Measurements from ENCODE around the gene KCNJ9. TPM values are rescaled to one million over a fixed set of nuclear protein-coding genes. Genes with fewer than 3 reads are reported as not detected.

KCNJ9 gene
- total and polyA plus RNA-seq, 4 donors: not detected

- TF ChIP-seq ZBTB33 (IDR thresholded peaks at IDR 0.05): no peak
These were observed 1.9 kb upstream of the KCNJ9 start (continued) for GRCh38 chr1:160079448-160079847.

GRCh38 chr1:160080381-160081100 is 797 bp upstream of the KCNJ9 start:
- Histone ChIP-seq H3K36me3 (ENCODE audit: control insufficient read depth in 4 of 4, insufficient read depth in 3 of 4, low read depth in 1 of 4, low read length in 3 of 4) (no peaks in the 10 kb centered on the region), H3K4me1 (ENCODE audit: control insufficient read depth in 4 of 4, insufficient read depth in 4 of 4, low read length in 3 of 4) (peaks cover 0 to 9% (median 5%) of the 10 kb centered on the region in 4 donors), H3K9me3 (ENCODE audit: control insufficient read depth in 4 of 4, low read length in 3 of 4) (no peaks in the 10 kb centered on the region), H3K27me3 (ENCODE audit: control insufficient read depth in 4 of 4, insufficient read depth in 4 of 4, low read length in 3 of 4) (peaks cover 0 to 8% (median 3%) of the 10 kb centered on the region in 4 donors), H3K4me3 (ENCODE audit: low read depth in 1 of 3, low read length in 3 of 3) (no peak overlapping the region), H3K27ac (ENCODE audit: low read depth in 1 of 2, low read length in 2 of 2) (no peak overlapping the region), H3K9ac (ENCODE audit: low read depth in 1 of 2, low read length in 2 of 2) (no peak overlapping the region)
- TF ChIP-seq NR2F2 (IDR thresholded peaks at IDR 0.05) (no peak), FOXA1 (IDR thresholded peaks at IDR 0.05) (no peak), HNF4G (IDR thresholded peaks at IDR 0.05) (no peak), RAD21 (IDR thresholded peaks at IDR 0.05) (no peak), HNF4A (conservative IDR thresholded peaks at IDR 0.05) (no peak), GABPA (IDR thresholded peaks at IDR 0.05 in 1 of 2, conservative IDR thresholded peaks at IDR 0.05 in 1 of 2) (no peak), ATF3 (IDR thresholded peaks at IDR 0.05) (no peak), RXRA (IDR thresholded peaks at IDR 0.05) (no peak), YY1 (IDR thresholded peaks at IDR 0.05) (no peak), SP1 (IDR thresholded peaks at IDR 0.05) (no peak), ZBTB33 (IDR thresholded peaks at IDR 0.05) (no peak), FOXA2 (IDR thresholded peaks at IDR 0.05) (no peak), REST (IDR thresholded peaks at IDR 0.05) (no peak), JUND (IDR thresholded peaks at IDR 0.05) (no peak), EGR1 (IDR thresholded peaks at IDR 0.05; ENCODE audit: low read depth in 2 of 2) (no peak), TAF1 (conservative IDR thresholded peaks at IDR 0.05) (no peak)
- WGBS: 59% methylated on average over 6 of the region's 6 CpGs
- DNase-seq (ENCODE audit: low spot score): no peak

Measured in liver (tissue), 9 donors.